C4-2B (cell line): ENCODE results near the gene SPON1.

Source experiments
- CTCF ChIP-seq: fragments of 450-650 bp; conservative IDR thresholded peaks from 2 replicates; pipeline ENCODE4 v1.5.1; 2017; ENCODE audit warnings: mild to moderate bottlenecking
- ZFX ChIP-seq: fragments of 450-650 bp; IDR thresholded peaks from 2 replicates; pipeline ENCODE4 v1.6.1; 2017

DNA sequence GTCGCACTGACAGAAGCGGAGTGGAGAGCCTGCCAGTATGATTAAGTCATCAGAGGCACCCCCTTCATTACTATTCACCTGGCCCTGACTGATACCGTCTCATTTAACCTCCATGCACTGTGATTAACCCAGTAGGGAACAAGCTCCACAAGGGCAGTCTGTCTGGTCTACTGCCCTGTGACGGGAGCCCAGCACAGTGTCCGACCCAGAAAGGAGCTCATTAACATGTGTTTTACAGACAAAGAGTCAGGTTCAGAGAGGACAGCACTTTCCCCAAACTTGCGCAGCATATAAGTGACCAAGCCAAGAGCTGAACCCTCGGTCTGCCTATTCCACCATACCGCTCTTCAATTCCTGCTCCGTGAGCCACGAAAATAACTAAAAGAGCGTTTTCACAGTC, 266.9 kb downstream of the SPON1 start:
- TF ChIP-seq CTCF, result no peak
- no peak for TF ChIP-seq ZFX
